Putamen (tissue), 1 donor: ENCODE data around the gene LRIT1.

Experiments
- DNase-seq: peaks from one replicate; pipeline ENCODE4 v3.0.0-alpha.2; 2016; ENCODE audit warnings: low spot score

The LRIT1 gene

DNA sequence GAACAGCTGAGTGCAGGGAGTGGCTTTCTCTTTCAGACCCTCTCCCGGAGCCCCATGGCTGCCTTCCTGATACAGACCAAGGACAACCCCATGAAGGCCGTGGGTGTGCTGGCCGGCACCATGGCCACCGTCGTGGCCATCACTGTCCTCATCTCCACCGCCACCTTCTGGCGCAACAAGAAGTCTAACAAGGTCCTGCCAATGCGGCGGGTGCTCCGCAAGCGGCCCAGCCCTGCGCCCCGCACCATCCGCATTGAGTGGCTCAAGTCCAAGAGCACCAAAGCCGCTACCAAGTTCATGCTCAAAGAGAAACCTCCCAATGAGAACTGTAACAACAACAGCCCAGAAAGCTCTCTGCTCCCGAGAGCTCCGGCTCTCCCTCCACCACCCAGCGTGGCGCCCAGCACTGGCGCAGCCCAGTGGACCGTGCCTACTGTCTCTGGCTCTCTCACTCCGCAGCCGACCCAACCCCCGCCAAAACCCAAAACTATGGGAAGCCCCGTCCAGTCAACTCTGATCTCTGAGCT is 27.2 kb downstream of the LRIT1 start:
- no peak for DNase-seq

DNA sequence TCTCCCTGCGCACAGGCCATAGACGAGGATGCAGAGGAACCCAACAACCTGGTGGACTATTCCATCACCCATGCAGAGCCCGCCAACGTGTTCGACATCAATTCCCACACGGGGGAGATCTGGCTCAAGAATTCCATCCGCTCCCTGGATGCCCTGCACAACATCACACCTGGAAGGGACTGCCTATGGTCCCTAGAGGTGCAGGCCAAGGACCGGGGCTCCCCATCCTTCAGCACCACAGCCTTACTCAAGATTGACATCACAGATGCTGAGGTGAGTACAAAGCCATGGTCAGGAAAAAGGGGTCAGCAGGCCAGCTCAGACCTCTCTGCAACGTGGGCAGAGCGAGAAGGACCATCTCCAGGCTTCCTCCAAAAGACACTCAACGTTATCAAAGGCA is 28.3 kb downstream of the LRIT1 start:
- no peak for DNase-seq

DNA sequence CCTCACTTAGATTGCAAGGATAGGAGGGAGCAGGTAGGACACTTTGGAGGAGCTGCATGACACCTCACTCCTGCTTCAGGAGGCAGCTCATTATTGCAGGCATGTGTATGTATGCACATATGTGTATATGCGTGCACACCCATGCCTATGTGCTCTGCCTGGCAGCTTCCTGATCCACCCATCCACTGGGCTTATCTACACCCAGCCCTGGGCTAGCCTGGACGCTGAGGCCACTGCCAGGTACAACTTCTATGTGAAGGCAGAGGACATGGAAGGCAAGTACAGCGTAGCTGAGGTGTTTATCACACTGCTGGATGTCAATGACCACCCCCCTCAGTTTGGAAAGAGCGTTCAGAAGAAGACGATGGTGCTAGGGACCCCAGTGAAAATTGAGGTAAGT is 29.3 kb downstream of the LRIT1 start:
- no peak for DNase-seq

DNA sequence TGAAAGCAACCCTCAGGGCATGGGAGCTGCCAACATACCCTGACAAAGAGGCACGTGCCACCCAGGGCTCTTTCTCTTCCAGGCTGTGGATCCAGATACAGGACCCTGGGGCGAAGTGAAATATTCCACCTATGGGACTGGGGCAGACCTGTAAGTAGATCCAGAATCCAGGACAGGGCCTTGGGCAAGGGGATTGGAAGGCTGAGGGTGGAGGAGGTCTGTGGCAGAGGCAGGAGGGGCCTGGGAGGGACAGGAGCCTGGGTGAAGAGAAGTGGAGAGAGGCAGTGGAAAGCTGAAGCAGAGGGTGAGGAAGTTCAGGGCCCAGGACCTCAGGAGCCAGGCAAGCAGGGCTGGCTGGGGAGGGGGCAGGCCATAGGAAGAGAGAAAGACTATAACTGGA is 29.8 kb downstream of the LRIT1 start:
- DNase-seq = no peak

DNA sequence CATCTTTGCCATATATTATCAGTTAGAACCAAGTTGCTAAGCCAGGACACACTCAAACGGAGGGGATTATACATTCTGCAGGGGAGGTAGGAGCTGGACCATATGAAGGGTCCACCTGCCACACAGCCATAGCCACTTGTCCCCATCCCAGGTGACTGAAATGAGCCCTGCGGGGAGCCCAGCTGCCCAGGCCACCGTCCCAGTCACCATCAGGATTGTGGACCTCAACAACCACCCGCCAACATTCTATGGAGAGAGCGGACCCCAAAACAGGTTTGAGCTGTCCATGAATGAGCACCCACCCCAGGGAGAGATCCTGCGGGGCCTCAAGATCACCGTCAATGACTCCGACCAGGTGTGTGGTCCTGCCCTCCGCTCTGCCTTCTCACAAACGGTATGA is 33.3 kb downstream of the LRIT1 start:
- DNase-seq = no peak

DNA sequence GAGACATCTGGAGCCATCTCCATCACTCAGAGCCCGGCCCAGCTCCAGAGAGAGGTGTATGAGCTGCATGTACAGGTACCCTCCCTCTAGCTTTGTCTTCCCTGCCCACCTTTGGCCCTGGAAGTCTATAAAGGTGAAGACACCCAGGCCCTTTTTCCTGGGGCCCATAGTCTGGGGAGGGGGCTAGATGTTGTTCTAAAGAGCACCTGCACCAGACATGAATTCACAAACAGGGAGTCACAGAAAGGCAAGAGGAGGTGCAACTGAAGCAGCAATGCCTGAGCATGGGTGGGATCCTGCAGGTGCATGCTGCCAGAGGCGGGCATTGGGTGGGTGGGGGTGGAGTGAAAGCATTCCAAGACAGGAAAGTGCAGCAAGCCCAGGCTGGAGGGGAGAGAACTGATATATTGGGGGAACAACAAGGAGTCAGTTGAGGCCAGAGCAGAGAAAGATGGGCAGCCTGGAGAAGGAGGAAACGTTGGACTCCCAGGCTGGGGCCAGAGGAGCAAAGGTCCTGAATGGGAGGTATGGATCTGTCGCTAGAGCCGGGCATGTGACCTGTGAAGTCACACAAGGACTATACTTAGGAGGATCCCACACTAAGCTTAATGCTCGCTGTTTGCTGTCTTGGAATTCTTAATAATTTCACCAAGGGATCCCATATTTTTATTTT is 35.4 kb downstream of the LRIT1 start:
- no peak for DNase-seq

DNA sequence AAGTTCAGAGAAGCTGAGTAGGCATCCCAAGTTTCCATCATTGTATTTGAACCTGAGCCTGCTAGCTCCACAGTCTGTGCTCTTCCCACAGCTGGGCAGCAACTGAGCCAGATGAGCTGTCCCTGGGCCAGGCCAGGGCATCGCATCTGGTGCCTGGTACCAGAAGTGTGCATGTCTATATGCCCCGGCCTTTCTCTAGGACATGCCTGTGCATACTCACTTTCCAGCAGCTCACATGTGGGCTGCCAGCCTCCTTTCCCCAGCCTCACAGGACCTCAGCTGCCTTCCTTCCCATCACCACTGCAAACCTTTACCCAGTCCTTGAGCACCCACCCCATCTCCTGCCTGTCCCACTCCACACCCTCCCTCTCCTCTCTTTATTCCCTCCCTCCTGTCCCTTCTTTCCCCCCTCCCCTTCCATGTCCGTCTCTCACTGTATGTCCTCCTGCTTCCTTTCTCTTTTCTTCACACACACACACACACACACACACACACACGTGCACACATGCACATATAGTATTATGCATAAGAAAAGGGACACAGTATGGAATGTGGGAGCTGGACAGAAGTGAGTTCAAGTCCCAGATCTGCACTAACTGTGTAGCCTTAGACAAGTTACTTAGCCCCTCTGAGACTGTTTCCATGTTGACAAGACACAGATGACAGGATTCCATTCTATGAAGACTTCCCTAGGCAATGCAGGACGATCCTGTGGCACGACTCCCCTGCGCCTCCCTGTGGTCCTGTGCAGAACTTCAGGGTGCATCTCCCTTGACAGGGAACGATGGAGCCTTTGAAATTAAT is 36.1 kb downstream of the LRIT1 start:
- DNase-seq = peak; percentile 75

DNA sequence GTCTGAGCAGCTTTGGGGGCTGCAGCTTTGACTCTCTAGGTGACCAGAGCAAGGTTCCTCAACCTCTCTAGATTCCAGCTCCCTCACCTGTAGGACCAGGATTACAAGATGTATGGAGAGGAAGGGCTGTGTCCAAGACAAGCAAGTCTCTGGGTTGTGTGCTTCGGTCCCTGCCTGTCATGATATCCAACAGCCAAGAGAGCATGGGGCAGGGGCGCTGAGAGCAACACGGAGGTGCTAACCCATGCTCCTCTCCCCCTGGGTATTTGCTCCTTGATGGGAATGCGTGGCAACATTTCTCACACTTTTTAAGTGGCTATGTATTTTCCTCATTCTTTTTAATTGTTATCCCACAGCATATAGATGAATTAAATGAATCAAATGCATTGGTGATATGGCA is 36.7 kb downstream of the LRIT1 start:
- no peak for DNase-seq

DNA sequence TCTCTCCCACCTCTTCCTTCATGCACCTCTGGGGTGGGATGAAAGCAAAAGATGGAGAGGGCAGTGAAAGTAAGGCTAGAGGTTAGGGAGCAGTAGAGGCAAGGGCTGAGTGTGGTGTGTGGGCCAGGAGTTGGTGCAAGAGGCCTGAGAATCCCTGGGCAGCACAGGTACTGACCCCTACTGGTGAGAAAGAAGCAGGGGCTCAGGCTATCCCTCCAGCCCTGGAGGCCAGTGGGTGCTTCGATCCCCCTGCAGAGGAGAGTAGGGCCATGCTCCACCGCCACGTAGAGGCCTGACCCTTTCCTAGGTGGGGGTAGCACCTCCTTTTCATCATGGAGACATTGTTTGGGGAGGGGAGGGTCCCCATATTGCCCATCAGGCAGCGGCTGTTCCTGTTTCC is 37.2 kb downstream of the LRIT1 start:
- no peak for DNase-seq

DNA sequence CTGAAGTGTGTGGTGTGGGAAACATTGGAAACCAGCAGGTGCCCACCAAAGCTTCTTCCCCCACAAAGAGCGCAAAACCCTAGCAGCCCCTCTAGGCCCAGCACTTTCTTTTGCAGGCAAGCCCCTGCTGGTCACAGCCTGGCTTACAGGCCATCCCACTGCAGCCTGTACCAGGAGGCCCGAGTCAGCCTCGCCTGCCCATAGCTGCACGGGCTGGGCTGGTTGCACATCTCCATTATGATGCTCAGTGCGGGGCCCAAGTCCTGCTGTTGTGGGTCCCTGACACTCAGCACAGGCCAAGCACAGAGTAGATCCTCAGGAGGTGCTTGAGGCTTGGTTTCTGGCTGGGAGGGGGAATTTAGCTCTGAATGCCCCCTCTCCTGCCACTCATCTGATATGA is 39.0 kb downstream of the LRIT1 start:
- no peak for DNase-seq

DNA sequence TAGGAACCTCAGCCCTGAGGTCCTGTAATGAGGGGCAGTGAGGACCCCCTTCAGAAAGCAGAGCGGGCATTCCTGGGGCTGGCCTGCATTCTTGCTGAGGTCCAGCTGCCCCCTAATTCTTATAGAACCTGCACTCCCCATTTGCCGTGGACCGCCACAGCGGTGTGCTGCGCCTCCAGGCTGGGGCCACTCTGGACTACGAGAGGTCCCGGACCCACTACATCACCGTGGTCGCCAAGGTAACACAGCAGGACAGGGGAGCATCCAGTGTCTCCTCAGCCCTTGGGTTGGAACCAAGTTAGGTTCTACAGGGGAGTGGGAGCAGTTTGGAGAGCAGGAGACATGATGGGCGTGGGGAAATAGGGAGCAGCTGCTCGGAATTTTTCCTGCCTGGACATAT is 39.7 kb downstream of the LRIT1 start:
- DNase-seq = no peak

DNA sequence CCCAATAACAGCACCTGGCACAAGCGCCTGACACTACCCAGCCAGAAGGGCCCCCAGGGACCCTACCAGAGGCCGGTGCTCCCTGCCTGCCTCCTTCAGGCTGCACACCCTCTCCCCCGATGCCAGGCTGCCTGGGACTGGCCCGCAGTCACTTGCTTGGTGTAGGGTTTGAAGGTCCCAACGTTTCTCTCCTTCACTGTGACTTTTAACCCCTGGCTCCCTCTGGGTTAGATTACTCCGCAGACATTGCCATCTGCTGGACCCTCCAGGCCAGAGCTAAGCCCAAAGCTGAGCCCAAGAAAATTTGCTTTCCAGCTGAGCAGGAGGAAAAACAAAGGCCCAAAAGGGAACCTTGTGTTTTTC is 40.1 kb downstream of the LRIT1 start:
- DNase-seq = no peak

DNA sequence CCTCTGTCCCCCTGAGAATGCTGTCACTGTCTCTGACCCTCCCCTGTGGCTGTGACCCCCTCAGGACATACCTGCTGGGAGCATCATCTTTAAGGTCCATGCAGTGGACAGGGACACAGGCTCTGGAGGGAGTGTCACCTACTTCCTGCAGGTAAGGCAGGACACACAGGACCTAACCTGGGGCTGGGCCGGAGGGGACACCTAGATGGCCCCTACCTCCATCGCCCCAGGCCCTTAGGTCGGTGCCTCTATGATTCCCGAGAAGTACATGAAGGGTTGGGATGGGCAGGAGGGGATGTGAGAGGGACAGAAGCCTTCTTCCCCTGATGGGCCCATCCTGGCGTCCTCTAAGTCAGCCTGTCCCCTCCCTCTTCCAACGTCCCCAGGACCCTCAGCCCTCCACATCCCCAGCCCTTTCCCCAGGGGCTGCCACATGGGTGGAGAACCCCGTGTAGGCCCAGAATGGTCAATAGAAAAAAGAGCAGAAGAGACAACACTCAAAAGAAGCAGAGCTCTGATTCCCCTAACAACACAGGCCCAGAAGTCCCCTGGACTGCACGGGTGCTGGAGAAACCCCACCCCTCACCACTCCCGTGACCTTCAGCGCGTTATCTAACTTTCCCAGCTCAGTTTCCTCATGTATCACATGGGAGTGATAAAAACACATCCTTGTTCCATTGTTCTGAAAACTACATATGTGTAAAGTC is 40.7 kb downstream of the LRIT1 start:
- no peak for DNase-seq

DNA sequence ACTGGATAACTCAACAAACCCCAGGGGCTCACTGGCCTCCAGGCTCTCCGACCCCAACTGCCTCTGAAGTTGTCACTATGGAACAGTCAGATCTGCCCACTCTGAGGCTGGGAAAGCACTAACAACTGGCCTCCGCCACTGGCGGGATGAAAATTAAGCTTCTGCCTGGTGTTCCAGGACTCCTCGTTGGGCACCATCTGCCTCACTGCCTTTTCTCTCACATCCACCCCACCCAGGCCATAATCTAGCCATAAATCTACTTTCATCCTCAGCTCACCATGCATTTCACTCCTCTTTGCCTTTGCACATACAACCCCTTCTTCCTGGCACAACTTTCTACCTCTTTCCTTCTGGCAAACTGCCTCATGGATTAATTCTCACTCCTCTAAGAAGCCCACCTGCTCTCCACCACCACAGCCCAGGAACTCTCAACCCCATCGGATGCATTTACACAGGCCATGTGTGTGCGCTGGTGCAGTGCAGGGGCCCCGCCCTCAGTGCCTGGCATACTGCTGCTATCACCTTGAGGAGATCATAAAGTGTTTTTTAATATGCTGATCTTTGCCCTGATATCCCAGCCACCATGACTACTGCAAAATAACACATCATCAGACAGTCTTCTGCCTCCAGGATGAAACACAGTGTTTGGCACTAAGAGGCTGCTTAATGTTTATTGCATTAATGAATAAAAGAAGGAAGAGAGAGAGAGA is 43.0 kb downstream of the LRIT1 start:
- no peak for DNase-seq

DNA sequence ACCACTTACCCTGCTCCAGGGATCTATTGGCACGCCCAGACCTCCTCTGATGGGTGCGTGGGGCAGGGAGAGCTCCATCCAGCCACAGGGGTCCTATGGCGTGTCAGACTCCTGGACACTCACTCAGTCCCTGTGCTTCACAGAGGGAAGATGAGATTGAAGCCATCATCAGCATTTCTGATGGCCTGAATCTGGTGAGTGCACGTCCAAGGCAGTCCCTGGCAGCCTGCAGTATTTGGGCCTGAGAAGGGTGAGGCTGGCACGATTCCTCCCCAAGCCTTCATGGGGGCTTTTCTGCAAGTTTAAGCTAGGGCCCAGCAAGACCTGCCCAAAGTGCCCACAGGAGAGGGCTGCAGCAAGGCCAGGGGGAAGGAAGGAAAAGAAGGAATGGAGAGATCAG is 43.7 kb downstream of the LRIT1 start:
- no peak for DNase-seq

DNA sequence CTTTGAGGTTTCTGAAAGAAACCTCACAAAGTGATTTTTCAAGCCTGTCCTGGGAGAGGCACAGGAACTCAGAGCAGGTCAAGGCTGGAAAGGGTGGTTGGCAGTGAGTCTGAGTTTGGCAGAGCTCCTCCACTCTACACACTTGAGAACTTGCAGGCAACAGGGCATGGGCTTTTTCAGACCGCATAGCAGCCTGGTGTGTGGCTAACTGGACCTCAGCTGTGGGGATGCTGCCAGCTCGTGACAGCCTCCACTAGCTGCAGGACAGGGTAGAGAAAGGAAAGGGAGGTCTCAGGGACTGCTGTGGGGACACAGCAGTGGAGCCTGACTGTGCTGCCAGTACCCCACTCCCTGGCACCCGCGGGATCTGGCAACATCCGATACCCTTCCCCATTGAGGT is 44.4 kb downstream of the LRIT1 start:
- DNase-seq = no peak

DNA sequence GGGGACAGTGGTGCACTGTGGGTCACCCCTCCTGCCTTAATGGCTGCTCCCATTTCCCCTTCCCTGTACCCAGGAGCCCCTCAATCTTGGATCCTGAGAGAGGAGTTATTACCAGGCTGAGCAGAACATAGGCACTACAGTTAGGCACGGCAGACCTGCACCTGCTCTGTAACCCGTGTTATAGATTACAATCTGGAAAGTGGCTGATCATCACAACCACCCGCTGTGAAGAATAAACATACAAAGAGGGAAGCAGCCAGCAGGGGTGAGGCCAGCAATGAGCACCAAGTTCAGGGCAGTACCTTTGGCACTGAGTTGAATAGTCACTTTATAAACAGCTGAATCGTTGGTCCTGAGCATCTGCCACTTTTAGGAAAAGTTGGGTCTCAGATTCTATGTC is 45.3 kb downstream of the LRIT1 start:
- DNase-seq = no peak

DNA sequence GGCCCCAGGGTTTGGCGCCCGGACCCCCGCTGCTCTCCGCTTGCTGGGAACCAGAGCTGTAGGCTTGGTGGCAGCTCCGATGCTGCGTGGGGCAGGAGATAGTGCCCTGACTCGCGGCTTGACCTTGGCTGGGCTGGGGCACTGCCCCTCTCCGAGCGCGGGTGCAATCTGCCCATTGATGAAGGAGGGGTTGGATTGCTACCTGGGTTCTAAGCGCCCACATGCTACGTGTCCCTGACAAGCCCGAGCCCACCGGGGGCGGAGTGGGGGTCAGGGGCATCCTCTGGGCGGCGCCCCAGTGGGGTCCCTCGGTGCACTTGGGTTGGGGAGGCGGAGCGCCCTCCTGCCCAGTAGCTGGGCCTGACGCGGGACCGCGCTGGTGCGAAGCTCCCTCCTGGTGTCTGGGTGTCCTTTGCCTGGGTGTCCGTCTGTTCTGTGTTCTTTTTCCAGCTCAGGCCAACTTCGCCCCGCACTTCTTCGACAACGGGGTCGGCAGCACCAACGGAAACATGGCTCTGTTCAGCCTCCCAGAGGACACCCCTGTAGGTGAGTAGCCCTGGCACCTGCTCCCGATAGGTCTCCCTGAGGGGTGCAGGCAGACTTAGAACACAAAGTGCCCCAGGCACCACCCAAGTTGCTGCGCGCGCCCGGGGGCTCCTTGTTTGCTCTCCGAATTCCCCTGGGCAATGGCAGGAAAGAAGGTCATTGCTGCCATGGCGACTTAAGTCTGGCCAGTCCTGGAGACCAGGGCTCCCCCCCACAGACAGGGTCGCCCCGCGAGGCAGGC is 46.1 kb downstream of the LRIT1 start:
- no peak for DNase-seq

DNA sequence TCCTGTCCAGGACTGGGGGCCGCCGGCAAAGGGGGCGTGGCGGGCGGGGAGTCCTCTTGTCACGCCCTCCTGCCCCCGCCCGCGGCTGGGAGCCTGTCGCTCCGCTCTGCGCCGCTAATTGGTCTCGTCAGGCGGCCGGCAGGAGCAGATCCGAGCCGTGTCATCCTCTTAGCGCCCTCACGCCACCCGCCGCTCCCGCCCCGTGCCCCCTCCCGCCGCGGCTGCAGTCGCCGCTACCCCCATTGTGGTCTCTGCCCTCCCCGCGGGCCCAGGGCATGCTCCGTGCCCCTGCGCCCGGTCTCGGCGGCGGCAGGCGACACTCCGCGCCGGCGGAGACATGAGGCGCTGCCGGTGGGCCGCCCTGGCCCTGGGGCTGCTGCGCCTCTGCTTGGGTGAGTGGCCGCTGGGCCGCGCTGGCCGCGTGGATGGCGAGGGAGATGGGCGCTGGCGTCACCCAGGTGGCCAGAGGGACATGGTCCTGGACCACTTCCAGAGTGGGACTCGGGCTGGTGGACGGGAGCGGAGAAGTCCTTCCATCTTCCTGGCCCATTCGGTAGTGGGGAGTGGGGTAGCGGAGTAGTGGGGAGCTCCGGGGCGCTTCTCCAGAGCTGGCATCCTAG is 46.8 kb downstream of the LRIT1 start, which contains the start of gene CDHR1:
CDHR1 (plus strand) TSS at position 114 of the 620 bp plus-strand sequence; CDS start at position 338, 224 bp downstream.
- peak; percentile 45 for DNase-seq

DNA sequence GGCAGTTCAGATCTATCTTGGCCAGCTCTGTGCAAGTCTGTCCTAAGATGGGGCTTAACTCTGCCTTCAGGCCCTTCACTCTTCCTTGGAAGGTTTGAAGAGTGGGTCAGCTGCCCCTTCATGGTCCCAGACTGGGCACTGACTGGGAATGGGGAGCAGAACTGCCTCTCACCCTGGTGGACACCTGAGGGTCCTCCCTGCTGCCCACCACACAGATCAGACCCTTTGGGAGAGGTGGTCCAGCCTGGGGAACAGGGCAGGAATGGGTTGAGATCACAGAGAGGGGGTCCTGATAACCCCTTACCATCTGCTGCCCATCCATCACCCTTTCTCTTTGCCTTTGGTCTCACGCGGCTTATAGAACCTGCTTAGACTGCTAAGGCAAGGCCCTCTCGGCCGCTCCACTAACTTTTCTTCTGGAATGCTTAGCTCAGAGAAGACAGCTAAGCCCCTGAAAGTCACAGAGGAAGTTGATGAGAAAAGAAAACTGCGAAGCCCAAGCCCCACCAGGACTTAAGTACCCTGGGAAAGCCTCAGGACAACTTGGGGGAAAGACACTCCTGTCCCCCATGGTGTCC is 47.4 kb downstream of the LRIT1 start:
- DNase-seq = no peak

DNA sequence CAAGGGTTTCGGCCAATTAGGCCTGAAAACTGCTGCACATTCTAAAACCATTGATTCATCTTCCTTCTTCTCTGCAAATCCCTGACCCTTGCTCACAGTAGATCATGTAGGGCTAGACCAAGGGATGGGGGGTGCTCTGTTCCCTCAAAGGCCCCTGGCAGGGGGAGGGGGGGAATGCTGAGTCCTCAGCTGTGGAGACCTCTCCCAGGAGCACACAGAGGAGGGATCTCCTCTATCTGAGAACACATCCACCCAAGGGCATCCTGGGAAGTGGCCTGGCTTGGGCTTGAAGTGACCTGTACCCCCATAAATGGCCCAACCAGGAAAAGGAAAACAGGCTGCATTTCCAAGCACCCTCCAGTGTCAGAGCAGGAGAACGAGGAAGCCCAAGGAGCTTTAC is 48.0 kb downstream of the LRIT1 start:
- DNase-seq = no peak
